SK-N-SH (cell line): Measurements from ENCODE around the gene POP4. TPM values are rescaled to one million over a fixed set of nuclear protein-coding genes. Genes with fewer than 3 reads are reported as not detected.

Experiments used
- CTCF ChIA-PET: fragments of 300-600, 350-600 bp; formaldehyde crosslinking; extraction: SDS; loops from one replicate; lab custom pipeline; 2021; lab: Yijun Ruan, JAX
- POLR2A ChIA-PET: fragments of 350-600 bp; sonication (Branson Sonifier 250); formaldehyde crosslinking; extraction: SDS; loops from one replicate; lab custom pipeline; 2020; ENCODE audit warnings: antibody characterized with exemption, inconsistent platforms; lab: Yijun Ruan, JAX
- DNase-seq: peaks from one replicate; pipeline ENCODE4 v3.0.0; 2012
- H2AFZ ChIP-seq: fragments of 200-600 bp; sonication (generic); 2 replicates; pipeline ENCODE4 v1.8.1; 2016; ENCODE audit warnings: antibody characterized with exemption, mild to moderate bottlenecking, low read depth
- H3F3A ChIP-seq: fragments of 200-600 bp; sonication (generic); replicated peaks from 2 replicates; pipeline ENCODE3; 2016; ENCODE audit warnings: antibody characterized with exemption, mild to moderate bottlenecking; ENCODE audit not compliant: insufficient read depth
- H3K27ac ChIP-seq, 2 experiments: fragments of 200-500 bp in 1 of 2; fragments of 200-600 bp in 1 of 2; sonication (Bioruptor generic) in 1 of 2; sonication (generic), shearing (Covaris generic) in 1 of 2; 2 replicates each; pipeline versions ENCODE4 v1.5.1 to v1.6.1; 2014 to 2016; ENCODE audit warnings: low read depth in 2 of 2, inconsistent platforms in 1 of 2, low read length in 1 of 2, mild to moderate bottlenecking in 1 of 2, mixed read lengths in 1 of 2
- H3K27me3 ChIP-seq: fragments of 200-600 bp; sonication (generic), shearing (Covaris generic); 2 replicates; pipeline ENCODE4 v1.6.1; 2016; ENCODE audit warnings: mixed run types; ENCODE audit not compliant: insufficient read depth
- H3K36me3 ChIP-seq, 2 experiments: fragments of 200-500 bp in 1 of 2; fragments of 200-600 bp in 1 of 2; sonication (Bioruptor generic) in 1 of 2; sonication (generic) in 1 of 2; replicated peaks in 1 of 2; 2 replicates each; pipeline versions ENCODE3 to v1.5.1; 2014 to 2016; ENCODE audit warnings: low read length in 1 of 2, mild to moderate bottlenecking in 1 of 2; ENCODE audit not compliant: insufficient read depth in 2 of 2, control insufficient read depth in 1 of 2
- H3K4me1 ChIP-seq, 2 experiments: fragments of 200-500 bp in 1 of 2; fragments of 200-600 bp in 1 of 2; sonication (Bioruptor generic) in 1 of 2; sonication (generic), shearing (Covaris generic) in 1 of 2; 2 replicates each; pipeline versions ENCODE4 v1.5.1 to v1.6.1; 2014 to 2016; ENCODE audit warnings: low read depth in 1 of 2, low read length in 1 of 2, mixed run types in 1 of 2; ENCODE audit not compliant: insufficient read depth in 2 of 2, control insufficient read depth in 1 of 2
- H3K4me2 ChIP-seq: fragments of 200-600 bp; sonication (generic), shearing (Covaris generic); 2 replicates; pipeline ENCODE4 v1.6.1; 2017; ENCODE audit warnings: mixed run types
- H3K4me3 ChIP-seq, 2 experiments: fragments of 200-500 bp in 1 of 2; fragments of 200-600 bp in 1 of 2; sonication (Bioruptor generic) in 1 of 2; sonication (generic), shearing (Covaris generic) in 1 of 2; 2 replicates each; pipeline versions ENCODE4 v1.5.1 to v1.8.1; 2014 to 2016; ENCODE audit warnings: low read depth in 2 of 2, inconsistent platforms in 1 of 2, low read length in 1 of 2, mild to moderate bottlenecking in 1 of 2, mixed read lengths in 1 of 2, moderate library complexity in 1 of 2
- H3K79me2 ChIP-seq: fragments of 200-600 bp; sonication (generic); 2 replicates; pipeline ENCODE4 v1.8.1; 2017; ENCODE audit warnings: mild to moderate bottlenecking; ENCODE audit not compliant: insufficient read depth
- H3K9ac ChIP-seq: fragments of 200-600 bp; sonication (generic); 2 replicates; pipeline ENCODE4 v1.6.1; 2017; ENCODE audit warnings: mixed run types
- H3K9me2 ChIP-seq: fragments of 200-600 bp; sonication (generic); 2 replicates; pipeline ENCODE4 v1.6.1; 2017; ENCODE audit warnings: mixed run types
- H3K9me3 ChIP-seq: fragments of 200-600 bp; sonication (generic); 2 replicates; pipeline ENCODE4 v1.6.1; 2017; ENCODE audit warnings: mixed run types, mild to moderate bottlenecking, moderate library complexity
- H4K20me1 ChIP-seq: fragments of 200-600 bp; sonication (generic); 2 replicates; pipeline ENCODE4 v1.6.1; 2017; ENCODE audit warnings: mild to moderate bottlenecking, mixed run types; ENCODE audit not compliant: insufficient read depth
- CHD2 ChIP-seq: fragments of 150-350 bp; IDR thresholded peaks from 2 replicates; pipeline ENCODE4 v1.6.1; 2018; ENCODE audit warnings: low read length; ENCODE audit not compliant: partially characterized antibody
- CTCF ChIP-seq: fragments of 200-600 bp; sonication (generic); IDR thresholded peaks from 2 replicates; pipeline ENCODE4 v1.6.1; 2017; ENCODE audit warnings: antibody characterized with exemption, mild to moderate bottlenecking, moderate library complexity
- FOSL2 ChIP-seq: IDR thresholded peaks from 2 replicates; pipeline ENCODE4 v1.4.0; 2012; ENCODE audit warnings: low read depth, mild to moderate bottlenecking, moderate library complexity, borderline replicate concordance
- FOXM1 ChIP-seq: IDR thresholded peaks from 2 replicates; pipeline ENCODE4 v1.4.0; 2012; ENCODE audit warnings: low read depth, mild to moderate bottlenecking
- GATA2 ChIP-seq: sonication (generic); formaldehyde crosslinking; IDR thresholded peaks from 2 replicates; pipeline ENCODE4 v1.5.0; 2020; ENCODE audit warnings: mild to moderate bottlenecking, missing genetic modification reagents
- IRF3 ChIP-seq: fragments of 150-350 bp; IDR thresholded peaks from 2 replicates; pipeline ENCODE4 v1.6.1; 2016; ENCODE audit warnings: mild to moderate bottlenecking, low read depth, low read length
- MXI1 ChIP-seq: IDR thresholded peaks from 2 replicates; pipeline ENCODE4 v1.6.1; 2012; ENCODE audit warnings: mild to moderate bottlenecking, low read depth, low read length, improper control_type of control experiment
- NFIC ChIP-seq: IDR thresholded peaks from 2 replicates; pipeline ENCODE4 v1.4.0; 2012; ENCODE audit warnings: borderline replicate concordance
- NRF1 ChIP-seq: IDR thresholded peaks from 2 replicates; pipeline ENCODE4 v1.6.1; 2012; ENCODE audit warnings: low read depth, mild to moderate bottlenecking, low read length
- RAD21 ChIP-seq: IDR thresholded peaks from 2 replicates; pipeline ENCODE4 v1.6.1; 2012; ENCODE audit warnings: mild to moderate bottlenecking, low read length
- RFX5 ChIP-seq: IDR thresholded peaks from 2 replicates; pipeline ENCODE4 v1.6.1; 2012; ENCODE audit warnings: mild to moderate bottlenecking, improper control_type of control experiment, low read length
- RXRA ChIP-seq: IDR thresholded peaks from 2 replicates; pipeline ENCODE4 v1.4.0; 2012; ENCODE audit warnings: low read depth, mild to moderate bottlenecking, borderline replicate concordance
- SIN3A ChIP-seq: IDR thresholded peaks from 2 replicates; pipeline ENCODE4 v1.6.1; 2012; ENCODE audit warnings: low read depth, mild to moderate bottlenecking, low read length, moderate library complexity, borderline replicate concordance
- USF1 ChIP-seq: IDR thresholded peaks from 2 replicates; pipeline ENCODE4 v1.4.0; 2012; ENCODE audit warnings: low read depth, borderline replicate concordance
- USF2 ChIP-seq: fragments of 150-350 bp; IDR thresholded peaks from 2 replicates; pipeline ENCODE4 v1.6.1; 2017; ENCODE audit warnings: antibody characterized with exemption, low read length, low read depth, borderline replicate concordance
- YY1 ChIP-seq: IDR thresholded peaks from 2 replicates; pipeline ENCODE4 v1.4.0; 2012; ENCODE audit warnings: low read depth, mild to moderate bottlenecking
- ZBTB33 ChIP-seq: IDR thresholded peaks from 2 replicates; pipeline ENCODE4 v1.4.0; 2012; ENCODE audit warnings: low read depth, borderline replicate concordance
- WGBS: methylation state at CpG from one replicate; pipeline ENCODE4 v1.1.6; 2017; ENCODE audit warnings: low lambda C conversion rate; 5-methylcytosine and 5-hydroxymethylcytosine counted together
- polyA plus RNA-seq, 3 experiments: library from polyadenylated mRNA; depleted of rRNA; stranded (reverse); fragments of >200 nt; gene quantifications; 2 replicates each; pipeline ENCODE4 v1.2.3, GENCODE V29; 2012

Gene POP4
- polyA plus RNA-seq, 1 of the 3 experiments (the other 2 are of a cell fraction): 75.4 TPM

- WGBS: 9% methylated on average over 2 of the region's 3 CpGs
Observed at GRCh38 chr19:29577649-29577963, 28.5 kb upstream of the POP4 start.

More at GRCh38 chr19:29577649-29577963, 28.5 kb upstream of the POP4 start:
- Histone ChIP-seq H3K4me1 (no peaks in the 10 kb centered on the region), H3K79me2 (no peaks in the 10 kb centered on the region), H3K9ac (no peak overlapping the region), H3F3A (no peaks in the 10 kb centered on the region), H4K20me1 (no peaks in the 10 kb centered on the region), H3K9me2 (no peaks in the 10 kb centered on the region), H3K27ac (no peak overlapping the region), H3K4me2 (no peak overlapping the region), H3K27me3 (peaks cover 55% of the 10 kb centered on the region), H3K36me3 (no peaks in the 10 kb centered on the region), H3K4me3 (no peak overlapping the region), H3K9me3 (no peaks in the 10 kb centered on the region), H2AFZ (no peak overlapping the region)
- CTCF ChIA-PET: interaction anchor here (1.0 kb wide), 1 partner anchor 33 kb away, joined by 3 read pairs; no protein-coding TSS in a partner anchor
- no peak for TF ChIP-seq MXI1
- no peak for TF ChIP-seq NFIC
- no peak for TF ChIP-seq RXRA
- TF ChIP-seq USF1: no peak
- TF ChIP-seq SIN3A: no peak
- TF ChIP-seq RFX5: no peak
- no peak for TF ChIP-seq USF2
- no peak for TF ChIP-seq GATA2 (CRISPR knock-in tag)
- TF ChIP-seq NRF1: no peak
- no peak for TF ChIP-seq CTCF
- no peak for TF ChIP-seq CHD2
- TF ChIP-seq FOXM1: no peak
- TF ChIP-seq YY1: no peak
- no peak for TF ChIP-seq RAD21
- no peak for TF ChIP-seq ZBTB33
- no peak for TF ChIP-seq IRF3
- no peak for TF ChIP-seq FOSL2
- DNase-seq: no peak
- POLR2A ChIA-PET: no interaction called here
